GM10248 (cell line): ENCODE data around the gene MID1.

Experiments
- CTCF ChIA-PET: fragments of 300-600 bp; sonication (Branson Sonifier 250); formaldehyde crosslinking; extraction: SDS; loops from one replicate; lab custom pipeline; 2021; ENCODE audit warnings: antibody characterized with exemption; lab: Yijun Ruan, JAX
- POLR2A ChIA-PET: fragments of 350-650 bp; sonication (Branson Sonifier 250); formaldehyde crosslinking; extraction: SDS; loops from one replicate; lab custom pipeline; 2020; ENCODE audit warnings: antibody characterized with exemption; lab: Yijun Ruan, JAX
- DNase-seq: peaks from one replicate; pipeline ENCODE4 v3.0.0; 2012; ENCODE audit errors: extremely low spot score
- TF ChIP-seq, protein P1 (sequence below): IDR thresholded peaks from 2 replicates; pipeline ENCODE4 v1.5.1; 2012; ENCODE audit warnings: mild to moderate bottlenecking, low read depth; ENCODE audit errors: extremely low read depth, missing control alignments, control extremely low read depth

Gene MID1

DNA sequence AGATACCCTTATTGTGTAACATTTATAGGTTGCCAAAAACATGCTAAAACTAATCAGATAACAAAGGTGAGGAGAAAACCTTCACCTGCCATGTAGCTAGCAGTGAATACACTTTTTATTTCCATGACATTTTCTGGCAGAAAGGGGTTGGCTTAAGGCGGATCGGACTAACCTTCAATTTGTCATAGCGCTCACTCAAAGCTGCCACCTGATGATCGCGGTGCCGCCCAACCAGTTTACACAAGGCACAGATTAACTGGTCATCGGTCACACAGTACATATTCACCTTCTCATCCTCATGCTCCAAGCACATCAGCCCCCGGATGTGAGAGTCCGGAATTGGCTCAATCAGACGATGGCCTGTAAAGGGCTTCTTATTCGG lies 53.7 kb downstream of the MID1 start:
- DNase-seq = no peak
- POLR2A ChIA-PET = no interaction called here
- TF ChIP-seq, protein P1, sequence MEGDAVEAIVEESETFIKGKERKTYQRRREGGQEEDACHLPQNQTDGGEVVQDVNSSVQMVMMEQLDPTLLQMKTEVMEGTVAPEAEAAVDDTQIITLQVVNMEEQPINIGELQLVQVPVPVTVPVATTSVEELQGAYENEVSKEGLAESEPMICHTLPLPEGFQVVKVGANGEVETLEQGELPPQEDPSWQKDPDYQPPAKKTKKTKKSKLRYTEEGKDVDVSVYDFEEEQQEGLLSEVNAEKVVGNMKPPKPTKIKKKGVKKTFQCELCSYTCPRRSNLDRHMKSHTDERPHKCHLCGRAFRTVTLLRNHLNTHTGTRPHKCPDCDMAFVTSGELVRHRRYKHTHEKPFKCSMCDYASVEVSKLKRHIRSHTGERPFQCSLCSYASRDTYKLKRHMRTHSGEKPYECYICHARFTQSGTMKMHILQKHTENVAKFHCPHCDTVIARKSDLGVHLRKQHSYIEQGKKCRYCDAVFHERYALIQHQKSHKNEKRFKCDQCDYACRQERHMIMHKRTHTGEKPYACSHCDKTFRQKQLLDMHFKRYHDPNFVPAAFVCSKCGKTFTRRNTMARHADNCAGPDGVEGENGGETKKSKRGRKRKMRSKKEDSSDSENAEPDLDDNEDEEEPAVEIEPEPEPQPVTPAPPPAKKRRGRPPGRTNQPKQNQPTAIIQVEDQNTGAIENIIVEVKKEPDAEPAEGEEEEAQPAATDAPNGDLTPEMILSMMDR = no peak
- CTCF ChIA-PET = no interaction called here

DNA sequence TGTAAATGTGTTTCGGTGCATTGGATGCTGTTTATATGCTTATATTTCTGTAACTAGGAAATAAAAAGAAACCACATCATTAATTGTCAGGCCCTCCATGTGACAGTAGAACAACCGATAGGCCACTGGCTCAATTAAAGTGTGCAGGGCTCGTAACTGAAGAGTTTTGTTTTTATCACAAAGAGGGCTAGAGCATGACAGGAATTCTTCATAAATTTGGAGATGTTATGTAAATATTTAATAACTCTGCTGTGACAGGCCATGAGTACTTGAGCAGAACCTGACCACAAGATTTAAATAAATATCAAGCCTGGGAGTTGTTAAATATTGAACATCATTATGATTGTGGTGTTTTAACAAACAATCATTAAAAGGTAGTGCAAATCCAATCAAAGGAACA lies 55.9 kb downstream of the MID1 start:
- no peak for DNase-seq
- TF ChIP-seq, protein P1 = no peak
- ChIA-PET CTCF (no interaction called here), POLR2A (no interaction called here)

DNA sequence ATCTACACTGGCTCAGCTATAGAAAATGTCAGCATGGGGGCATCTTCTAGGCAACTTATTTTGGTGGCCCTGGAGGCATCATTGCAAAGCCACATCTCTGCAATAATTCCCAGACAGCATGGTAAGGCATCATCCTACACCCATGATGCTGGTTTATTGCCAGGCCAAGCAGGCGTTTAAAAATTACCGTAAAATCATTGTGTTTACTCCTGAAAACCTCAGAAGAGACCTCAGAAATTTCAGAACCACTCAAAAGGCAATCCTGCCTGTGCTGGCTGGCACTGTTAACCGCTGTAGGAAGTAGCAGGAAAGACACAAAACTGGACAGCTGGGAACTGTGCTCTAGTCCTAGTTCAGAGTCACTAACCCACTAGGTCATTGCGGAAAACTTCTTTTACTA lies 63.2 kb downstream of the MID1 start:
- ChIA-PET POLR2A (no interaction called here), CTCF (no interaction called here)
- DNase-seq = no peak
- TF ChIP-seq, protein P1 = no peak

DNA sequence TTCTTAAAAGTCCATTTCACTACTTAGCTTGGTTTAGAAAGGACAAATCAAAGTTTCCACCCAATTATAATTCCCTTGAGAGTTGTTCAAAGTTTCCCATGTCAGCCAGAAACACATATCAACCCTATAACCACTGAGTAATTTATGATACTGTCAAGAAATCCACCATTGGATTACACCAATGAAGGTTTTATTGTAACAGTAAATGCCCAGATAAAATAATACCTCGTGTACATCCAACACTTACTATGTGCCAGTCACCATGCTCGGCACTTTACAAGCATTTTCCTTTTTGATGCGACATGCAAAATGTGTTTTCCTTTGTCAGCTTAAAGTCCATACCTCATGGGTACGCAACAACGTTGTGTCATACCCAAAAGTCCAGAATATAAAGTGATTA lies 64.0 kb downstream of the MID1 start:
- no peak for DNase-seq
- TF ChIP-seq, protein P1 = no peak
- ChIA-PET CTCF (no interaction called here), POLR2A (no interaction called here)

DNA sequence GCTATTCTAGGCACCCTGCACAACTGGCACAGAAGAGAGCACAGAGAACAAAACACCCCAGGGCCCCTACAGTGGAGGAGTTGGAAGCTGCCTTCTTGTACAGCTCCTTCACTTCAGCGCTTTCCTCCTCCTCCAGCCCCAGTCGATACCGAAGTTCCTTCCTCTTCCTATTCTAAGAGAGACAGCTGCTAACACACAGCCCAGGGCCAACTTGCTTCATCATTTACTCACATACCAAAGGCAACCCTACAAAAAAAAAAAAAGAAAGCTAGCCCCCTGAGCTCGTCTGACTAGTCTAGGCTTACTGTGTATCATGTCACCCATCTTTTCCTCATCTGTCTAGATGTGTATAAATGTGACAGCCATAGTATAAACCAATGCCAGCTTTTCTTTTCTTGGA lies 64.5 kb downstream of the MID1 start:
- no peak for DNase-seq
- ChIA-PET CTCF (no interaction called here), POLR2A (no interaction called here)
- TF ChIP-seq, protein P1 = no peak

DNA sequence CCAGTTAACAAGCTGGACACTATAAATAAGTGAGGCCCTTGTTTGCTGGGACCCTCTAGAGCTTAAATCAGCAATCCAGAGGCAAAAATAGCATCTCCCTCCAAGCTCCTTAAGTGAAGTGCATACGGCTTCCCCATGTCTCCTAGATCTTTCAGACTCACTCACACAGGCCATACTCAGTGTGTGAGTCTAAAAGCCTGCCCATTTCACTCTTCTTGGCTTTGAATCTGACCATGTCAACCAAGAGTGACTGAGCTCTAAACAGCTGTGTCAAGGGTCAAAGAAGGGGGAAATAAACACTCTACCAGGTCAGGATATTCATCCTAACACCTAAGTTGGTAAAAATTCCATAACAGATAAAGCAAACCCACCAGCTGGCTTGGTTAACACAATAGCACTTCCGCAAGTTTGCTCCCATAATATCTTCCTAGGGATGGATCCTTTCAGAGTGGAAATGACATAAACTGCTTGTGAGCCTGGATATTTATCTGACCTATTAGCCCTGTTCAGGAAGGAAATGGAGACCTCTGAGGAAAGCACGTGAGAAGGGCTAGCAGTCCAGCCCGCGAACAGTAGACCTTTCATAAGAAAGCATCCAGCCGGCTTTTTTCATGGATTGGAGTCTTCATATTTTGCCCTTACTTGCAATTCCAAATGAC lies 65.6 kb downstream of the MID1 start:
- ChIA-PET CTCF (no interaction called here), POLR2A (no interaction called here)
- DNase-seq = no peak
- TF ChIP-seq, protein P1 = no peak
